NCI-H2029 treated with DMSO at 0.1 percent for 48 hours (cell line): Measurements from ENCODE around the gene MYADML2.
"Not testable (repeated sequence)": the region's sequence is repeated elsewhere in the genome, so short reads cannot be mapped to it uniquely, and the experiment has no call there.

Source experiments
- DNase-seq: peaks from one replicate; lab custom pipeline; 2025; lab: John Stamatoyannopoulos, UW

The MYADML2 gene

GRCh38 chr17:81924557-81925532 is 22.2 kb downstream of the MYADML2 start:
- DNase-seq, result no peak

DNA sequence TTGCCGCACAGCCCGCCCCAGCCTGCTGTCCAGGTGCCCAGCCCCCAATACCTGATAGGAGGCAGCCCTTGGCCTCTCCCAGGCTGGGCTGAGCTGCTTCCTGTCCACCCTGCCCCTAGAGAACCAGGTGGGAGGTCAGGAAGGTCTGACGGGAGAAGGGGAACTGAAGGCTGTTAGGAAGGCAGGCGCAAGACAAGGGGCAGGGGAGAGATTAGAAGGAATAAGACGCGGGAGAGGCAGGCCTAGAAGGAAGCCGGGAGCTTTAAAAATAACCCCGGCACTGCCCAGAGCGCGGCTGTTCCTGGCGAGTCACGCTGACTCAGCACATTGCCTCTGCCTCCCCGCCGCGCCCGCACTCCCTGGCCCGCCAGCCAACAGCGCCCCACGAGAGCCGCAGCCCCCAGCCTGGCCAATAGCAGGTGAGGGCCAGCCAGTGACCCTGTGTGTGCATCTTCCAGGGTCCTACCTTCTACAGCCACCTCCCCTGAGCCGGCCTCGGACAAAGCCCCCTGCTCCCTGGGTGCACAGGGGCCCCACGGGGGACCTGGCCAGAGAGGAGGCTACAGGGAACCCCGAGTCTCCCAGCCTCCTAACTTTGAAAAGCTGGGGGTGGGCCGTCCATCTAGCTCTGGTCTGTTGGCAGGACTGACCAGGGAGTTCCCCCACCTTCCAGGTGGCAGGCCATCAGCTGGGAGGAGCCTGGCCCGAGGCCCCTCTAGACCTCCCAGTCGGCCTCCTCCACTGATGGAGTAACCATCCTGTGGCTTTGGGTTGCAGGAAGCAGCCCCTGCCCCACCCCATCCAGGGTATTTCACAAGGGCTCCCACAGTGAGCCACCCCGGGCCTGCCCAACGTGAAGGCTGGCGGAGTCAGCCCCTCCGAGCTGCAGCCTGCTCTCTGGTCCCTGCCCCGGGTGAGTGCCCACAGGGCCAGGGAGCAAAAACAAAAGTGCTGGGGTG is 23.5 kb downstream of the MYADML2 start:
- DNase-seq, result no peak

- no peak for DNase-seq
Observed at GRCh38 chr17:81922566-81923301, 24.3 kb downstream of the MYADML2 start.

DNA sequence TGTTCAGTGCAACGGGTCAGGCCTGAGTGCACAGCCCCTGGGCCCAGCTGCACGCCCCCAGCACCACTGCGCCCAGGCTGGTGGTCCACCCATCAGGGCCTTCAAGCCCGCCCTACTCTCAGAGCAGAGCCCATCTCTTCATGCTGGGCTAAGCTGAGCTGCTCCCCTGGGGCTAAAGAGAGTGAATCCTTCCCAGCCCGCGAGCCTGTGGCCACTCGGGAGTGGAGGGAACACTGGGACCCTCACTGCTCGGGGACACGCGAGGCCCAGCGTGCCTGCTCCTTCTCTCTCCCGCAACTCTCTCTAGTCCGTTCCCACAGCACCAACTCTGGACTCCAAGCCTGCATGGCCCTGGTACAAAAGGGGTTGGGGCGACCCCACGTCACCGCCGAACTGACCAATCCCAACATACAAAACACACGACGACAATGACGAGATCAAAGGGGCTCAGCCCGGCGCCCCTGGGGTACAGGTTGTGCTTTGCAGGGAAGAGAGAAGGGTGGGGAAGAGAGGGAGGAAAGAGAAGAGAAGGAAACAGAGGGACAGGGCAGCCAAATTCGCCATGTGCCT is 25.0 kb downstream of the MYADML2 start:
- no peak for DNase-seq

- DNase-seq, result no peak
Observed at GRCh38 chr17:81921537-81921862, 25.5 kb downstream of the MYADML2 start.

DNA sequence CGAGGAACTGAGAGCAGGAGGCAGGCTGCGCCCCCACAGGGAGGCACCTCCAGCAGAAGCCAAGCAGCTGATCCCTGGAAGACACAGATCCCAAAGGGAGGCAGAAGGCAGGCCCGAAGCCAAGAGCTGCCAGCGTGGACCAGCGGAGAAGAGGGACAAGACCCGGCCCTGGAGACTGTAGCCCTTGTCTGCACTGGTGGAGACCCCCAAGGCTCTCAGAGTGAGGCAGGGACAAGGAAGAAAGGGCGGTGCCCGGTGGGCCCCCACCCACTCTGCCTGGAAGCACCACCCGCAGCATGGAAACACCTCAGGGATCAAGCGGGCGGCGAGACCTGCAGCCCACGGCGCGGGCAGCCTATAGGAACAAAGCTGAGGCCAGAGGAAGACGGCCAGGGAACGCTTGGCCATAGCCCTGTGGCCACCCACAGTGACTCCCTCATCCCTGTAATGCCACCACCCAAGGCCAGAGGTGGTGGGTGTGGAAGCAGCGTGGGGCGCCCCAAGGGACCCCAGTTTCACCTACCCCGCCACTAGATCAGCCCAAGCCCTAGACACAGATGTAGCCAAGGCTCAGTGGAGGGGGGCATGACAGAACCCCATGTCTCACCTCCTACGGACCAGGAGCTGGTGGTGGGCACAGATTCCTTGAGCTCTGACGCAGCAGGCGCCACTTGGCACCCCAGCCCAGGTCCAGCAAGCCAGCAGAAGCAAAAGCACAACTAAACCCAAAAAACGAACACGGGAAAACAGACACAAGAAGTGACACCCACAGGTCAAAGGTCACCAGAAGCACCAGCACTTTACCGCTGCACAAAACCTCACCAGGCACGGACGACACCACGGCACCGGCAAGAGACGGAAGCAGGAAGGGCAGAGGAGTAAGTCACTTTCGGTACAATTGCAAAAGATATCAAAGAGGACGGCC is 26.2 kb downstream of the MYADML2 start:
- no peak for DNase-seq

GRCh38 chr17:81918832-81919545 is 28.0 kb downstream of the MYADML2 start:
- DNase-seq, result no peak

DNA sequence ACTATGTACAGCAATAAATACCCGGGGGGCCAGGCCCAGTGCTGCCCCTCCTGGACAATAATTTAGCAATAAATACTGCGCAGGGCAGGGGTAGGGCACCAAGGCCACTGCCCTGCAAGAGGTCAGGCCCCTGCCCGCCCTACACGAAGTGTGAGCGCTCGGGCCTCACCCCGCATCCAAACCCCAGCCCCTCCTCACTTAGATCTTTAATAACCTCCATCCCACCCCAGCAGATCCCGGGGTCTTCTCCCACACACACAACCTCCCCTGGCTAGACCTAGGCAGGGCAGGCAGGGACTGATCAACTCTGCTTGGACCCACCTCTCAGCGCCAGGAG is 28.7 kb downstream of the MYADML2 start:
- DNase-seq, result not testable (repeated sequence)

- DNase-seq, result peak; percentile 20
Observed at GRCh38 chr17:81917565-81918332, 29.3 kb downstream of the MYADML2 start, which contains the start of gene SIRT7. SIRT7 (minus strand) TSS chr17:81918176; CDS start chr17:81918131, 45 bp downstream.

GRCh38 chr17:81916234-81917001 is 30.6 kb downstream of the MYADML2 start:
- DNase-seq, result no peak

DNA sequence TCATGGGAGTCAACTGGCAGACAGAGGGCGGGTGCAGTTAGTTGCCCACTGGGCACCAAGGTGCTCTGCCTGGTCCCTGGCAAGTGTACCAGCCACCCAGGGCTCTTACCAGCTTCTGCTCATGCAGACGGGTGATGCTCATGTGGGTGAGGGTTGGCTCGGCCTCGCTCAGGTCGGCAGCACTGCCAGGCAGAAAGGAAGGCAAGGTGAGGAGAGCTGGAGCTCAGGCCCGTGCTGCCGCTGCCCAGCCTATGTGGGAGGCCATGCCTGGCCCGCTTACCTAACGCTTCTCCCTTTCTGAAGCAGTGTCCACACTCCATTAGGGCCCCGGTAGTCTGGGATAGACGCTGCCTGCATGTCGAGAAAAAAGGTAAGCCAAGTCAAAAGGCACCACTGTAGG is 31.7 kb downstream of the MYADML2 start:
- DNase-seq, result no peak

GRCh38 chr17:81914103-81914850 is 32.8 kb downstream of the MYADML2 start:
- DNase-seq, result no peak

DNA sequence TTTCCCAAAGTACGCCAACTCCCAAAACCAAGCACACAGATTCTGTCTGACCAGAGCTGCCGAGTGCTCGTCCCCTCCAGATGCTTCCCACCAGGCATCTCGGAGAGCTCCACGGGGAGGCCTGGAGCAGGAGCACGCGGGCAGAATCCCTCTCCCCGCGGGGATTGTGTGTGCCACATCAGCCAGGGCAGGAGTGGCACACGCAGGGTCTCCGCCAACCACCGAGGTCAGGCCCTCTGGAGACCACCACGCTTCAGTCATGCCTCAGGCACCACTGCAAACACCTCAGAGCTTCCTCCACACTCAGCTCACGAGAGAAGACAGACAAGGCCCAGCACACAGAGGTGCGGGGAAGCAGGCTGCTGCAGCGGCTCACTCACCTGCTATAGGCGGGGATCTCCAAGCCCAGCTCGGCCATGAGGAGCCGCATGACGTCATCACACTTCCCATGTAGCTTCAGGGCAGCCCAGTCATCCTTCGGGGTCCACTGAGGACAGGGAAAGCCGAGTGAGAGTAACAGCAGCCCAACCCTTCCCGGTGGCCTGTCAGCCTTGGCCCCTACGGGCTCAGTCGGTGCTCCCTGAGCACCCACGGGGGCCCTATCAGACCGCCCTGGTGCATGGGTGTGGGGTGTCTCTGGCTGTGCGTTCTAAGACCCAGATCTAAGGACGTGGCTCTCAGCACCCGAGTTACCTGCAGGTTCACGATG is 33.5 kb downstream of the MYADML2 start:
- no peak for DNase-seq

- DNase-seq, result no peak
Observed at GRCh38 chr17:81912441-81913309, 34.4 kb downstream of the MYADML2 start.

DNA sequence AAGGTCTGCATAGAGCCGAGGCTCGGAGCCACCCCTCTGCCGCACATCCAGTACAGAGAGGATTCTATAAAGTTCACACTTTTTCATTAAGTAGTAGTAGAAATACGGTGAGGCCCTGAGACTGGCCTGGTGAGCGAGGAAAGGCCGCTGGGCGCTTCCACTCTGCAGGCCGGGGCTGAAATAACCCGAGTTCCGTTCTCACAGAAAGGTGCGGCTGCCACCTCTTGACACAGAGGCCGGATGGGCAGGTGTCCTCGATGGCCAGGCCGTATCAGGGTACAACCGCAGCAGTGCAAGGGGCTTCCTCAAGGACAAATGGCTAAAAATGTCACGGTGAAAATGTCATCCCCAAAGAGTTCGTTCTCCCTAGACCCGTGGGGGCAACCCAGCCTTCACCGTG is 35.1 kb downstream of the MYADML2 start:
- no peak for DNase-seq
